Colon (tissue), 2 donors: ENCODE measurements around the gene HOXC6.

ENCODE experiments used
- FAIRE-seq: peaks from 2 replicates; lab custom pipeline; 2012; peaks lifted over from hg19 to GRCh38; lab: Jason Lieb, UNC
- donor health status: control.
- donor health status: control.

HOXC6 gene

DNA sequence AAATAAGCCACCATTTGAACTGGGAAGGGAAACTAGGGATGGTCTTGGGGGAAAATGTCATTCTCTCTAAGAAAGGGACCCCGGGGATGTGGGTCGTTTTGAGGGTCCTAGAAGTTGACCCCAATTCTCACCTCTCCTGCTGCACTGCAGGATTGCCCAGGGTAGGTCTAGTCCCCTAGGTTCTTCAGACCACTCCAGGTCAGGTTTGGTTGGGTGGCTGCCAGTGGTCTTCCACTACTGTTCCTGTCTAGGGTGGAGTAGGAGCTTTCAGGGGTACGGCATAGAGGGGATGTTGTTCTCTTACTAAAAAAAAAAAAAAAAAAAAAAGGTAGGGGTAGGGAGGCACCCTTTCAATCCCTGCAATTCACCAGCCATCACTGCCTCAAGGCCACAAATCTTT lies 12.2 kb upstream of the HOXC6 start:
- no peak for FAIRE-seq

DNA sequence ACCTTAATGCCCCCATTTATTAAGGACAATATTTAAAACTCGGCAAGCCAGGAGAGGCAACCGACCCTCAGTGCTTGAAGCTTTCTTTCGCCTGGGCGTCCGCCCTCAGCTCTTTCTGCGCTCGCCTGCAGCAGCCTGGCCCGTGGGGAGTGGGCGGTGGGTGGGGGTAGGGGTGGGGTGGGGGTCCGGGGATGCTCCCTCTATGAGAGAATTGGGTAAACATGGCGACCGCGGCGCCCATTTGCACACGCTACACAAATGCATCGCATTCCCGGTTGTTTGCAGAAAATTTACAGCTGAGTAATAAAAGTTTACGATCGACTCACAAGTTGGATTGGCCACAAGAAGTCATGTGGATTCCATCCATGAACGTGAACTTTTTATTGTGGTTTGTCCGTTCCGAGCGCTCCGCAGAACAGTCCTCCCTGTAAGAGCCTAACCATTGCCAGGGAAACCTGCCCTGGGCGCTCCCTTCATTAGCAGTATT lies 11.7 kb upstream of the HOXC6 start:
- FAIRE-seq, result no peak

DNA sequence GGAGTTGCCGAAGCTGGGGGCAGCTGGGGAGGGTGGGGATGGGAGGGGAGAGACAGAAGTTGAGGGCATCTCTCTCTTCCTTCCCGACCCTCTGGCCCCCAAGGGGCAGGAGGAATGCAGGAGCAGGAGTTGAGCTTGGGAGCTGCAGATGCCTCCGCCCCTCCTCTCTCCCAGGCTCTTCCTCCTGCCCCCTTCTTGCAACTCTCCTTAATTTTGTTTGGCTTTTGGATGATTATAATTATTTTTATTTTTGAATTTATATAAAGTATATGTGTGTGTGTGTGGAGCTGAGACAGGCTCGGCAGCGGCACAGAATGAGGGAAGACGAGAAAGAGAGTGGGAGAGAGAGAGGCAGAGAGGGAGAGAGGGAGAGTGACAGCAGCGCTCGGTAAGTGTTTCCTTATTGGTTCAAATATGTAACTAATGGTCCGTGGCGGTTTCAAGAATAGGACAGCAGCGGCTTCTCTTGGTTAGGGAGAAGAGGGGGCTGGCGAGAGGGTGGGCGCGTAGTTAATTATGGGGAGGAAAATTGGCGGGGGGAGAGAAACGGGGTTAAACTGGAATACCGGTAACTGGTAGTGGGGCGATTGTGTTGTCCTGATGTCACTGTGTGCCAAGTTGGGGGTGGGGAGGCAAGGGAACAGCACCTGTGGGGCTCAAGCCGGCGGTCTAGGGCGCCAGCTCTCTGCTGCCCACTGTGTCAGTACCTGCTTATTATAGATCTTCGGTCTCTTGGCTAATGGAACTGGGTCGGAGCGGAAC lies 11.0 kb upstream of the HOXC6 start:
- FAIRE-seq, result no peak

DNA sequence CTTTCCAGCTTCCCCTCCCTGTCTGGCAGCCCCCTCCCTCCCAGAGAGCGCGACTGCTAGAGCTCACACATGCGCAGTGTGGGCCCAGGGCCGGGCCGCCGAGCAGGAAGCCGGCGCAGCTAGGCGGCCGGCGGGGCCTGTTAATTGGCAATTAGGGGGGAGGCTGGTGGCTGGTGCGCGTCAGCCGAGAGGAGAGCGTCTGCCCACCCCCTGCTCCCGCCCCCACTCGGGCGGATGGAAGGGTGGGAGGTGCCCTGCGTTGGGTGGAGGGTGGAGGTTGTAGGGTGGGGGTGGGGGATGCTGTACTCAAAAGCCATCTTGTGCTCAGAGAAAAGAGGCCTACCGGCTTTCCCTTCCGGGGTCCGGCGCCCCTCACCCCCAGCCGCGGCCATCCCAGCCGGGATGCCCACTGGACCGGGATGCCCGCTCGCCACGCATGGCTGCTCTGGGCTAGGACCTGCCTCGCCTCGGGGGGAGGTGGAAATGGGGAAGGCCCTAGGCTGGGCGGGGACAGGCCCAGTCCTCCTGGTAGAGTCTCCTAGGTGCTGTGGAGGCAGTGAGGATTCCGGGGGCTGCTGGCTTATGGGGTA lies 10.3 kb upstream of the HOXC6 start:
- FAIRE-seq, result no peak

DNA sequence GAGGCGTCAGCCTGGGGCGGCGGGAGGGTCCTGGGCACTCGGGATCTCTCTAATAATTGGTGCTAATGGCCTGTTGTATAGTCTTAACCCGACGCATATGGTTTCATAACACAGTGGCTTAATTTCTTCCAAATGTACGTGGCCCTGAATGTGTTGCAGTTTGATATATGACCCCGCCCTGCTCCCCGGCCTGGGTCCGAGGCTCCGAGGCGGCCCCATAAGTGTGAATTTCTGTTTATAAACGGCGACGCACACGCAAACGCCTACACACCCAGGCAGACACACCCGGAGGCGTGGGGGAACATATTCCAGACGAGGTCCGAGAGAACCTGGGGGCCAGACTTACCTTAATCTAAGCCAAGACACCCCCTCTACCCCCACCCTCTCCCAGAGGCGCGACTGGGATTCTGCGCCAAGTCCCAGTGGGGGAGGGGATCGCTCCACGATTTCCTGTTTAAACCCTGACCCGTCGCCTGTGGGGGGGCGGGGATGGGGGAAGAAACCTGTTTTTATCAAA lies 9.7 kb upstream of the HOXC6 start:
- no peak for FAIRE-seq

DNA sequence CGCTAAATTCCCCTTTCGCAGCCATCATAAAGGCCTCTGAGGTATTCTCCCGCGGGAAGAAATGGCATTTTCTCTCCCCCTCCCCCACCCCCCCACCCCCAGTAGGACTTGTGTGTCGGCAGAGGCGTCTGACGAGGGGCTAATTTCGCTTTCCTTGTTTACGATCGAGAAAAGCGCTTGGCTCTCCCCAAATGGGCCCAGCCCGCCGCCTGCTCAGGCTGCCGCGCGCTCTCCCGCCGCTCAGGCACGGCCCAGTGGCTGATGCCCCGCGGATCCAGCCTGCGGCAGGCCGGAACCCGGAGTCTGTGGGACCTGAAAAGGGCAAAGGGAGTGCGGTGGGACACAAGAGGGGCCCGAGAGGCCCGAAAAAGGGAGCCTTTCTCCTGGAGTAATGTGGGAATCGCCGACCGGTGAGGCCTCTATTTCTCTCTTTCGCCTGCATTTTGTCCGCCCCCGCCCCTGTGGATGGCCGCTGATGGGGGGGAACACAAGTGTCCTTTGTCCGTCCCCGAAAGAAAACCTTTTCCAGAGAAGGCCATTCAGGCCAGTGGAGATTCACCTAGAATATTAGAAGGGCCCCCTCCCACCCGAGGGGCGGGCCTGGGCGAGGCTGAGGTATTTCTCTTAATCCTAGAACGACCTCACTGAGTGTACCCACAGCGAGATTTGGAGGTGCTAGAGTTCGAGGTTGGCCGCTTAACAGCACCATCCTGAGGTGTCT lies 9.0 kb upstream of the HOXC6 start:
- FAIRE-seq, result no peak

DNA sequence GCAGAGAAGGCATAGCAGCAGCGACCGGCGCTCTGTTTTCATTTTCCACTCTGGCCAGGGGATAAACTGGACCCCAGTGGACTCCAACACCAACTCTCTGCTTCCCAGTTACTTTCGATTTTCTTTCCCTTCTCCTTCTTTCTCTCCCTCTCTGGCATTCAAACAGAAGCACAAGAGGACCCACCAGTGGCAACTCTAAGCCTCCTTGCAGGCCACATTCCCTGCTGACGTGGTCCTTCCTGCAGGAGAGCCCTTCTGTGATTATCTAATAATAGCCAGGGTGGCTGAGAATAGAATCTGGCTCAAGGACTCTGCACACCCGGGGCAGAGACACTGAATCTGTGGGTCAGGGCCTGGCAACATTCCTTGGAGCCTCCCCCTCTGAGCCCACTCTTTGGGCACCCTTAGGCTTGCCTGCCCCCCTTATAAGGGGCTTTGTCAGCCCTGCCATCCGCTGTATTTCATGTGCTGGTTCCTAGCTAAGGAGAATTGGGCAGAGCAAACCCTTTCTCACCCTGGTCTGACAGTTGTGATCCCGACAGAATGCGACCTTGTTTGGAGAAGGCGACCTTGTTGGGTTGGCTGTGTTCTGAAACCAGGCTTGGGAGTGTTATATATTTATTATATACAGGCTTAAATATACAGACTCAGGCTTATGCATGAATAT lies 8.2 kb upstream of the HOXC6 start:
- FAIRE-seq, result no peak

DNA sequence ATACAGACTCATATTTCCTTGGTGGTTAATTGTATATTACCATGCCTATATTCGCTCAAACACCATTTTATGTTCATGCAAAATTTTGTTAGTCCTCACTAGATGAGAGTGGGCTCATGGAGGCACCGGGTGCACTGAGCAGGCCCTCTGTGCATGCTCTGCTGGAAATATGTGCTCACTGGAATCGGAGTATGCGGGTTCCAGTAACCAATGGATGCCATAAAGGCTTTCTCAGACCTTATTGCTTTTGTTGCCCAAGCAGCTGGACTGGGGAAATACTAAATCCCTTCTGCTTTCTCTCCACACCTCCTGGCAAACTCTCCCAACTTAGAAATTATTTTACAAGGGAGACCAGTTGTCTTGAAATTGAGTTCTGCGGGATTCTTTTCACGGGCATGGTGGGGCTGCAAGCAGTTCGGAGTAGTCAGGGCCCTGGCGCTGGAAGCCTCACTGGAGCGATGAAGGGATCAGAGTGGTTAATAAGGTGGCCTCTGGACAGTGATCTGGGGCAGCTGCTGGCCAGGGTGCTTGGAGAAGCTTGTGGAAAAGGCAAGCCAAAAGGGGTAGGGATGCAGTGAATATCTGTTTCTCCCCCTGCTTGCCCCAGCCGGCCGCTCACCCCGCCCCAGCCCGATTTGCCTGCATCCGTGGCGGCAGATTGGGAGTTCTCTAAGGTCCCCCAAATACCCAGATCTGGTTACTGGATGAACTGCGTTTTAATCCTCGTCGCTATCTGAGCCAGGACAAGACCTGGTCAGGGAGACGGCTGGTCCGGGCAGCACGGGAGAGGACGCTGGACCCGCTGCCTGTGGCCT lies 7.4 kb upstream of the HOXC6 start:
- FAIRE-seq, result no peak

DNA sequence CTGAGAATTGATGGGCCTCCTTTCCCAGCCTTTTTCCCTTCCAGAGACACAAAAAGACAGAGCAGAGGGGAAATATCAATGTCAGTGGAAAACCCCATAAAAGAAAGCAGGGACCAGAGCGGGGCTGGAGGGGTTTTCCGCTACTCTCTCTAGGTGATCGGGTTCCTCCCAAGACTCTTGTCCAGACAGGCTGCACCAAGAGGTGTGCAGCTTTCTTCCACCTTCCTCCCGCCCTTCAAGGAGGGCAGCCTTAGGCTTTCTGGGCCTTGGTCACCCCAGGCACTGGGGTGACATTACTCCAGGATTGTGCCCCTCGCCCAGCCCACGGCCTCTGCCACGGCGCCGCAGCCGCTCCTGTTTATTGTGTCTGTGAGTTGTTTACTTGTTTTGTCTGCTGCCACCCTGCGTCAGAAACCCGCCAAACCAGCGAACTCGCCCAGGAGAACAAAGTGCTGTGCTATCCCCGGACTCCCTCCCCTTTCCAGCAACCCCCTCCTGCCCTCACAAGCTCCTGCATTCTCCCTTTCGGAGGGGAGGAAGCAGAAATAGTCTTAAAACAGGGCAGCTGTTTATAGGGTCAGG lies 6.7 kb upstream of the HOXC6 start:
- no peak for FAIRE-seq

DNA sequence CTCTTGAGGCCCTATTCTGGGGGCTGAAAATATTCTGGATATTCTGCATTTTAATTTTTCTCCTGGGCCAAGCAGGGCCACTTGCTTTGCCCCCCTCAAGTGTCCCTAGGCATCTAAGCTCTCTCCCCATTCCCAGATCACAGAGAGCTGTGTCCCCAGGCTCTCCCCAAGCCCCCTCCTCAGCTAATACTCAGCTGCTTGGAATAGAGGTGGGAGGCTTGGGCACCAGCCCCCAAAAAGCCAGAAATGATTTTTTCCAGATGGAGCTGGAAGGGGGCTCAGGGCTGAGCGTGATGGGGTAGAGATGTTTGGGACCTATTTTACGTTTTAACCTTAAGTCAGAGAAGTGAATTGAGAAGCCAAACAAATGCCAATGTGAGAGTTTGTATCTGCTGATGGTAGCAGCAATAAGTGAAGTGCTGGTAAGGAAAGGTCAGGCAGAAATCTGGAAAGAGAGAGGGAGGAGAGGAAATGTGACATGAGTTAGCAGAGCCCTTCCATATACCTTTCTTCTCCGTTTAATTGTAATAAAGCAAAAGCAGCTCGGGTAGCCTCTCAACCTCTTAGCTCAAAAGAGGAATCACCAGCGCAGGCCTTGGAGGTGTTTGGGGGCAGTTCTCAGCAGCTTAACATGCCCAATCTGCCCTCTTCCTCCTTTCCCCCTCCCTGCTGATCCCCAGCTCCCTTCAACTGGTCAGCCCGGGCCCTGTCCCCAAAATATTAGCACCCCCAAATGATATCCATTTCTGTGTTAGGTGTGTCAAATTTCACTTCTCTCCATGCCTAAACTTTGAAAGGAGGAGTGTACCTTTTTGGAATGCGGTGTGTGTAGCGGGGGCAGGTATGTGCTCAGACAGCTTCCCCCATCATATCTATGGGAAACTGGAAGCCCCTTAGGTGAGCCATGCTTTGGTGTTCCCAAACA lies 5.0 kb upstream of the HOXC6 start:
- no peak for FAIRE-seq

DNA sequence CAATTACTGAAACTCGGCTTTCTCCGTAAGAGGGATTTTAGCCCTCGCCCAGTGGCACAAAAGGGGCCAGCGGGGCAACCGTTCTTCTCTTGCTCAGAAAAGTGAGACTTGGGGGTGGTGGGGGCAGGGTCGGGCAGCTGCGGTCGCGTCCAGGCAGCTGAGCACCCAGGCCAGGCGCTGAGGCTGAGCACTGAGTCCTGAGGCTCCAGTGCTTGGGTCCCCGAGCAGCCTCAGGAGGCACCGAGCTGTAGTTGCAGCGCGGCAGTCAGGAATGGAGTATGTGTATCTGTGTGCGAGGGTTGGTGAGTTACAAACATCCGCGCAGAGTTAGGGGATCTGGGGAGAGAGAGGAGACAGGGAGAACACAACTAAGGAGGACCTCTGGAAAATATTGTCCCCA lies 4.1 kb upstream of the HOXC6 start:
- FAIRE-seq, result no peak

DNA sequence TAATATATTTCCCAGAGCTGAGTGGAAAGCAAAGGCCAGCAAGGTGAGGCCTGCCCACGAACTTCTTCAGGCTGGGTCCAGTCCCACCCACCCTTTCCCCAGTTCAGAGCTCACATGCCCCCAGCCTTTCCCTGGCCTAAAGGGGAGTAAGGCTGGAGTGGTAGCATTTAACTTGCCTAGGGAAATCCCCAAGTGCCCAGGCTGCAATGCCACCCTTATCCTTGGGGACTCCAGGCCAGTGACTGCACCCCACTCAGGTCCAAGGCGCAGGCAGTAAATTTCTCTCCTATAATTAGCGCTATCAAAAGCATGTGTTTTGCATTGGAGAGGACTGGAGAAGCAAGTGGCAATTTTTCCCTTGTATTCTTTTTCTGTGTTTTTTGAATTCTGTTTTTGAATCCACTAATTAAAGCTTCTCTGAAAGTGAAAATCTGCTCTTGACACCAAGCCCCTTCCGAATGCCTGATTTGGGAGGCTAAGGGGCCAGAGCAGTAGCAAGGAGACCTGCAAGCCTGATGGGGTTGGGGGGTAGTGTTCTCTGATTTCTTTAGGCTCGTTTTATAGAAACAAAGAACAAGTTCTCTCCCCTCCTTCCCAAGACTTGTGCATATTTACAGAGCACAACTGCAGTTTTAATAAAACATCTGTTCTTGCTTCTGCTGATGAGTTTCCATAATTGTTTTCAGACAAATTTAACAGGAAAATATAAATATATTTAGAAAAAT lies 3.5 kb upstream of the HOXC6 start:
- FAIRE-seq, result no peak

DNA sequence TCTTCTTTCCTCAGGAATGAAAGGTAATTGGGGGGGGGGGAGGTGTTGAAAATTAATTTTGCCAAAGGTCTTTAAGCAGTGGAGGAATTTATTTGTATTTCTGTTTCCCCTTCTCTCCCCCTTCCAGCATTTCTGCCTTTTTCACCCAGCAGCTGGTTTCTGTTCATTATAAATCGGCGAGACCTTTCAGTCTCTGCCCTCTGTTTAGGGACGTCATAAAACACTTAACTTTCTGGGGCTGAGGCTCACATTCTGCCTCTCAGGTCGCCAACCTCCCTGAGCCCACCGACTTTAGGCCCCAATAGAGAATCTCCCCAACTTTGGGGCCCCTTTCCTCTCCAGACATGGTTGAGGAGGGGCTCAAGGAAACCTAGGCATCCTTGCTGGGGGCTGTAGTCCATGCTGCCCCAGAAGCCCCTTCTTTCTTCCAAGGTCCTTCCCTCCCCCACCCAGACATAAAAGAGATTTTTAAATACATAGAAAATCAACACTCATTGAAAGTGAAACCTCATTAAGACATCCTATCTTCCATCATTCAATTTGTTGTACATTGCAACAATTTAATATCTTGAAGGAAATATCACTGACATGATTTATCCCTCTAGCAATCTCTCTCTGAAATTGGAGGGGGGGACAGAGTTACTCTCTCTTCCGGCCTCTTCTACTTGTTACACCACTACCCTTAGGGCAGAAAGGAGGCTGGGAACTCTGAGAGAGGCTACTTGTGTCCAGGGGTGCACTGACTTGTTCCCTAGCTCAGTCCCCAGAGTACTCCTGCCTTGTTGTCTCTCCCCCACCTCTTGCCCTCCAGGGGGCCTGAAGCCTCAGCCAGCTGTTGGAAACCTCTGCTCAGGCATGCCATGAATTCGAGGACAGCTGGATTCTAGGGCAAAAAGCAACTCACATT lies 2.5 kb upstream of the HOXC6 start:
- no peak for FAIRE-seq

DNA sequence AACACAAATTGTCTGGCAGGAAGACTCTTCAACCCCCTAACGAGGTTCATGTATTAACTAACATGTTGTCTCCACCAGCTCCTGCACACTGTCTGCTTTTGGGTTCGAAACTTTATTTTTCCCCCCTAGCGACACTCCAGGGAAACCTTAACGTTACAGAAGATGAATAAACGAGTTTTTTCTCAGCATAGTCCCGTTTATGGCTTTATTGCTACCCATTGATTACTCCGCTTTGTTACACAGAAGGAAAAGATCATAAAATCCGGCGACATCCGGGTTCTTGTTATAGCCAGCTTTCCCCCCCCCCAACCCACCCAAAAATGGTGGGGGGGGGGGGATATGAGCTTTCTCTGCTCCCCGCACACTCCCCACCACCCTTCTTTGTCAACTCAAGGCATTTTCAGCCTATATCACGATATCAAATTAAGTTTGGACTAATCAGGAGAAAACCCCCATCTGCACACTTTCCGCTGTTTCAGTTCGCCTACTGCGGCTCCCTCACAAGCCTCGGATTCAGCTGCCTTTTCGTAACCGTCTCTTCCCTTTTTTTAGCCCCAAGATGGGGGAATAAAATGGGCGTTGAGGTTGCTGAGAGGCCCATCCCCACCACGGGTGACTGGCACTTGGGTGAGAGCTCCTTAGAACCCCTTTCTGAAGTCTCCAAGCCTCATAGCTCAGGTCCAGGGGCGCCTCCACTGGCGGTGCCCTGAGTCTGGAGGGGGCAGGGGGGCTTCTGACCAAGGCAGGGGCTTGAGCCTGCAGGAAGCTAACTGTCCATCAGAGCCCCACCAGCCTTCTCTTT lies 1.4 kb upstream of the HOXC6 start:
- FAIRE-seq, result no peak

DNA sequence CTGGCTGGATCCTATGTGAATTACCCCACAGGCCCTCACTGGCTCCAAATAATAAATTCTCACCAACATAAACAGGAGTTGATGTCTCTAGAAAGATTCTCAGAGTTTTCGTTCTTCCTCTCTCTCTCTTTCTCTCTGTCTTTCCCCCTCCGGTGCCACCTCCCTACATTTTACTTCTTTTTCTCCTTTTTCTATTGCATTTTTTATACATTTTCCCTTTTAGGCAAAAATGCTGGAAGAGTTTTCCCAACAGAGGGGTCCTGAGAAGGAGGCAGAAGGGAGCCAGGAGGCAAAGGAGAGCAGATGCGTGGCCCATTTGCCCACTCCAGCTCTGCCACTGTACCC lies 826 bp upstream of the HOXC6 start:
- no peak for FAIRE-seq

DNA sequence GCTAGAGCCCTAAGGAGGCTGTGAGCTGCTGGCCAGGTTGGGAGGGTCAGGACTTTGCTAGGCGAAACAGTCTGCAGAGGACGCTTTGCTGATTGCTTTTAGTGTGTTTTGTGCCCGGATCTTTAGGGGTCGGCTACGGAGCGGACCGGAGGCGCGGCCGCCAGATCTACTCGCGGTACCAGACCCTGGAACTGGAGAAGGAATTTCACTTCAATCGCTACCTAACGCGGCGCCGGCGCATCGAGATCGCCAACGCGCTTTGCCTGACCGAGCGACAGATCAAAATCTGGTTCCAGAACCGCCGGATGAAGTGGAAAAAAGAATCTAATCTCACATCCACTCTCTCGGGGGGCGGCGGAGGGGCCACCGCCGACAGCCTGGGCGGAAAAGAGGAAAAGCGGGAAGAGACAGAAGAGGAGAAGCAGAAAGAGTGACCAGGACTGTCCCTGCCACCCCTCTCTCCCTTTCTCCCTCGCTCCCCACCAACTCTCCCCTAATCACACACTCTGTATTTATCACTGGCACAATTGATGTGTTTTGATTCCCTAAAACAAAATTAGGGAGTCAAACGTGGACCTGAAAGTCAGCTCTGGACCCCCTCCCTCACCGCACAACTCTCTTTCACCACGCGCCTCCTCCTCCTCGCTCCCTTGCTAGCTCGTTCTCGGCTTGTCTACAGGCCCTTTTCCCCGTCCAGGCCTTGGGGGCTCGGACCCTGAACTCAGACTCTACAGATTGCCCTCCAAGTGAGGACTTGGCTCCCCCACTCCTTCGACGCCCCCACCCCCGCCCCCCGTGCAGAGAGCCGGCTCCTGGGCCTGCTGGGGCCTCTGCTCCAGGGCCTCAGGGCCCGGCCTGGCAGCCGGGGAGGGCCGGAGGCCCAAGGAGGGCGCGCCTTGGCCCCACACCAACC lies 1.5 kb downstream of the HOXC6 start:
- no peak for FAIRE-seq

DNA sequence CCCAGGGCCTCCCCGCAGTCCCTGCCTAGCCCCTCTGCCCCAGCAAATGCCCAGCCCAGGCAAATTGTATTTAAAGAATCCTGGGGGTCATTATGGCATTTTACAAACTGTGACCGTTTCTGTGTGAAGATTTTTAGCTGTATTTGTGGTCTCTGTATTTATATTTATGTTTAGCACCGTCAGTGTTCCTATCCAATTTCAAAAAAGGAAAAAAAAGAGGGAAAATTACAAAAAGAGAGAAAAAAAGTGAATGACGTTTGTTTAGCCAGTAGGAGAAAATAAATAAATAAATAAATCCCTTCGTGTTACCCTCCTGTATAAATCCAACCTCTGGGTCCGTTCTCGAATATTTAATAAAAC lies 2.2 kb downstream of the HOXC6 start:
- no peak for FAIRE-seq
